SH-SY5Y (cell line): ENCODE measurements around the gene ACSM4.

ENCODE experiments used
- GATA2 ChIP-seq: IDR thresholded peaks from 2 replicates; pipeline ENCODE4 v1.6.1; 2011; ENCODE audit warnings: mild to moderate bottlenecking, low read depth, low read length
- GATA3 ChIP-seq: IDR thresholded peaks from 2 replicates; pipeline ENCODE4 v1.6.1; 2011; ENCODE audit warnings: low read depth, mild to moderate bottlenecking, low read length, moderate library complexity

DNA sequence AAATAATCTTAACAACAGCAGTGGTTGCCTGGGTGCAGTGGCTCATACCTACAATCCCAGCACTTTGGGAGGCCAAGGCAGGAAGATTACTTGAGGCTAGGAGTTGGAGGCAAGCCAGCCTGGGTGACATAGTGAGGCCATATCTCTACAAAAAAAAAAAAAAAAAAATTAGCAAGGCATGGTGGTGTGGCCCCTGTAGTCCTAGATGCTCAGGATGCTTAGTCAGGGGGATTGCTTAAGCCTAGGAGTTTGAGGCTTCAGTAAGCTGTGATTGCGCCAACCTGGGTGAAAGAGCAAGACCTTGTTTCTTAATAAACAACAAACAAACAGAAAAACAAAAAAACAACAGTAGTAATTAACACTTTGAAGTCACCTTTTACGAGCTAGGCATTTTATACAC, 642 bp upstream of the ACSM4 start:
- TF ChIP-seq GATA2 (no peak), GATA3 (no peak)
